ENCODE measurements around the gene IFNL2. TPM values are rescaled to one million over a fixed set of nuclear protein-coding genes. Genes with fewer than 3 reads are reported as not detected.

The IFNL2 gene
- total RNA-seq, 1 donor from 2014 or later, result not detected

DNA sequence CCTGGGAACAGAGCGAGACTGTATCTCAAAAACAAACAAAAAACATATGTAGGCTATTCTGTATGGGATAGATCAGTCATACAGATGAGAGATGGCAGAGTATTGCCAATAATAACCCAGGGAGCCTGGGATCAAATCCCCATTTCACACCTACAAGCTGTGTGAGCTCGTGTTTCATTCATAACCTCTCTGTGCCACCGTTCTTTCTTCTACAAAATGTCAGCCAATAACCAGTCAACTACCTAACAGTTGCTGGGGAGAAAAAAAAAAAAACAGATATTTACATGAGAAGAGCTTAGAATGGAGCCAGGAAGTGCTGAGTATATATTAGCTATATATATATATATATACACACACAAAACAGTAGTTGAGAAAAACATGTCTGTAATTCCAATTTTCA, 6.5 kb upstream of the IFNL2 start:
- Histone ChIP-seq H3K36me3 (no peaks in the 10 kb centered on the region), H3K27ac (no peak overlapping the region), H4K20me1 (ENCODE audit: low read depth) (no peaks in the 10 kb centered on the region), H2AFZ (replicated peaks) (no peak overlapping the region), H3K9me3 (ENCODE audit: low read depth) (no peaks in the 10 kb centered on the region), H3K4me2 (no peak overlapping the region), H3K4me3 (no peak overlapping the region), H3K4me1 (no peaks in the 10 kb centered on the region), H3K27me3 (peaks cover 75% of the 10 kb centered on the region), H3F3A (ENCODE audit: low read depth) (no peaks in the 10 kb centered on the region), H3K9ac (no peak overlapping the region), H3K79me2 (ENCODE audit: low read depth) (no peaks in the 10 kb centered on the region)
- peaks cover 10% of the 10 kb centered on the region for H3K4me1 Mint-ChIP-seq
- DNase-seq (ENCODE audit: low spot score), result no peak
- H3K27ac Mint-ChIP-seq, result no peak overlapping the region
- no peaks in the 10 kb centered on the region for H3K9me3 Mint-ChIP-seq
- TF ChIP-seq EZH2 (IDR thresholded peaks at IDR 0.05), result no peak
- TF ChIP-seq EZH2phosphoT487 (IDR thresholded peaks at IDR 0.05), result no peak
- TF ChIP-seq, protein P1, sequence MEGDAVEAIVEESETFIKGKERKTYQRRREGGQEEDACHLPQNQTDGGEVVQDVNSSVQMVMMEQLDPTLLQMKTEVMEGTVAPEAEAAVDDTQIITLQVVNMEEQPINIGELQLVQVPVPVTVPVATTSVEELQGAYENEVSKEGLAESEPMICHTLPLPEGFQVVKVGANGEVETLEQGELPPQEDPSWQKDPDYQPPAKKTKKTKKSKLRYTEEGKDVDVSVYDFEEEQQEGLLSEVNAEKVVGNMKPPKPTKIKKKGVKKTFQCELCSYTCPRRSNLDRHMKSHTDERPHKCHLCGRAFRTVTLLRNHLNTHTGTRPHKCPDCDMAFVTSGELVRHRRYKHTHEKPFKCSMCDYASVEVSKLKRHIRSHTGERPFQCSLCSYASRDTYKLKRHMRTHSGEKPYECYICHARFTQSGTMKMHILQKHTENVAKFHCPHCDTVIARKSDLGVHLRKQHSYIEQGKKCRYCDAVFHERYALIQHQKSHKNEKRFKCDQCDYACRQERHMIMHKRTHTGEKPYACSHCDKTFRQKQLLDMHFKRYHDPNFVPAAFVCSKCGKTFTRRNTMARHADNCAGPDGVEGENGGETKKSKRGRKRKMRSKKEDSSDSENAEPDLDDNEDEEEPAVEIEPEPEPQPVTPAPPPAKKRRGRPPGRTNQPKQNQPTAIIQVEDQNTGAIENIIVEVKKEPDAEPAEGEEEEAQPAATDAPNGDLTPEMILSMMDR (IDR thresholded peaks at IDR 0.05), result no peak
- no peak overlapping the region for H3K4me3 Mint-ChIP-seq
- H3K36me3 Mint-ChIP-seq, result no peaks in the 10 kb centered on the region
- H3K27me3 Mint-ChIP-seq (ENCODE audit: insufficient read depth, low read depth), result peaks cover 34% of the 10 kb centered on the region

DNA sequence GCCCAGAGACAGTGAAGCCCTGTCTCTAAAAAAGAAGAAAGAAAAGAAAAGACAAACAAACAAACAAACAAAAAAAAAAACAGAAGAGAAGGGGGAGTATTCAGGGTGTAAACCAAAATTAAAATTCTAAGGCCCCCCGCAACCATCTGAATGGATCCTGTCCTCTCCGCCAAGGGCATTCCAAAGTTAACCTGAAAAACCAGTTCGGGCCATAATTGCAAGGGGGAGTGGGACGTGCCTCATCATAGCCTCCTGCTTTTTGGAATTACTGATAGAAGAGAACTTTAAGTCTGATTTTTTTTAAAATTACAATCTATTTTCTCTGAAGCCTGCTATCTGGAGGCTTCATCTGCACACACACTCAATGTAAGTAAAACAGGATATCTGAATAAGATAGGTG, 5.7 kb upstream of the IFNL2 start:
- H3K36me3 Mint-ChIP-seq, result no peaks in the 10 kb centered on the region
- H3K27me3 Mint-ChIP-seq (ENCODE audit: insufficient read depth, low read depth), result peaks cover 33% of the 10 kb centered on the region
- H3K27me3 ChIP-seq, result peaks cover 81% of the 10 kb centered on the region

DNA sequence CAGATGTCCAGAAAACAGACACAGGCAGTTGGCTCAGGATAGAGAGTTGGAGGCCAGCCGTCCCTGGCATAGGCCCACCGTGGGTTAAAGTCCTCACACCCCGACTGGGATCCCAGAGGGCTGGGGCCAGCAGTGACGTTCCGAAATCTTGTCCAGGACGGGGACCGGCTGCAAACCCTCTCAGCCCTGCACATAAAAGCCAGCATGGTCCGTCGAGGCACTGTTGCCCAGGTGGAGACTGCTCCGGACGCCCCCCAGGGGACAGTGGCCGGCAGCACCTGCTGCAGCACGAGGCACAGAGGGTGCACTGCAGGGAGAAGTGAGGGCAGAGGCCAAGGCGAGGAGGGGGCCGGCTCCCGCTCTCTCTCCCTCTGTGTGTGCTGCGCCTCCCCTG, 4.3 kb upstream of the IFNL2 start:
- Histone ChIP-seq H3K9ac (no peak overlapping the region), H3K9me3 (ENCODE audit: low read depth) (no peaks in the 10 kb centered on the region), H3K27ac (no peak overlapping the region), H3K79me2 (ENCODE audit: low read depth) (no peaks in the 10 kb centered on the region), H3F3A (ENCODE audit: low read depth) (no peaks in the 10 kb centered on the region), H2AFZ (replicated peaks) (no peak overlapping the region), H3K4me2 (peak overlapping the region; percentile 2), H3K27me3 (peaks cover 91% of the 10 kb centered on the region), H4K20me1 (ENCODE audit: low read depth) (no peaks in the 10 kb centered on the region), H3K4me3 (peak overlapping the region; percentile 13), H3K4me1 (no peaks in the 10 kb centered on the region), H3K36me3 (no peaks in the 10 kb centered on the region)
- TF ChIP-seq EZH2phosphoT487 (IDR thresholded peaks at IDR 0.05) (no peak), EZH2 (IDR thresholded peaks at IDR 0.05) (no peak)
- TF ChIP-seq, protein P1 (IDR thresholded peaks at IDR 0.05), result no peak
- no peak overlapping the region for H3K27ac Mint-ChIP-seq
- H3K9me3 Mint-ChIP-seq, result no peaks in the 10 kb centered on the region
- H3K27me3 Mint-ChIP-seq (ENCODE audit: insufficient read depth, low read depth), result peaks cover 34% of the 10 kb centered on the region
- peak overlapping the region; percentile 35 for H3K4me3 Mint-ChIP-seq
- no peaks in the 10 kb centered on the region for H3K36me3 Mint-ChIP-seq
- peaks cover 3% of the 10 kb centered on the region for H3K4me1 Mint-ChIP-seq
- peak; percentile 23 for DNase-seq (ENCODE audit: low spot score)

More for the DNA sequence above, 5.7 kb upstream of the IFNL2 start:
- no peak overlapping the region for H3K4me2 ChIP-seq
- no peak overlapping the region for H3K9ac ChIP-seq
- Mint-ChIP-seq H3K27ac (no peak overlapping the region), H3K4me1 (peaks cover 10% of the 10 kb centered on the region), H3K9me3 (no peaks in the 10 kb centered on the region), H3K4me3 (no peak overlapping the region)
- no peaks in the 10 kb centered on the region for H3K79me2 ChIP-seq (ENCODE audit: low read depth)
- H3K4me1 ChIP-seq, result no peaks in the 10 kb centered on the region
- no peak overlapping the region for H2AFZ ChIP-seq (replicated peaks)
- no peaks in the 10 kb centered on the region for H4K20me1 ChIP-seq (ENCODE audit: low read depth)
- no peaks in the 10 kb centered on the region for H3F3A ChIP-seq (ENCODE audit: low read depth)
- H3K27ac ChIP-seq, result no peak overlapping the region
- no peak for DNase-seq (ENCODE audit: low spot score)
- no peaks in the 10 kb centered on the region for H3K9me3 ChIP-seq (ENCODE audit: low read depth)
- TF ChIP-seq EZH2 (IDR thresholded peaks at IDR 0.05), result no peak
- TF ChIP-seq EZH2phosphoT487 (IDR thresholded peaks at IDR 0.05), result peak; percentile 17
- TF ChIP-seq, protein P1 (IDR thresholded peaks at IDR 0.05), result no peak
- H3K36me3 ChIP-seq, result no peaks in the 10 kb centered on the region
- H3K4me3 ChIP-seq, result no peak overlapping the region
